K562 treated with DMSO at 1 percent for 24 hours (cell line): Measurements from ENCODE around the gene MRI1. TPM values are rescaled to one million over a fixed set of nuclear protein-coding genes. Genes with fewer than 3 reads are reported as not detected.

ENCODE experiments used
- total RNA-seq: library from RNA; unstranded; fragments of 300-600 nt; gene quantifications from 2 replicates; pipeline ENCODE4 v1.2.3, GENCODE V29; 2022; ENCODE audit warnings: low read depth; ENCODE audit not compliant: insufficient read depth

MRI1 gene
- 53.2 and 57.5 TPM in 2 replicates for total RNA-seq

DNA sequence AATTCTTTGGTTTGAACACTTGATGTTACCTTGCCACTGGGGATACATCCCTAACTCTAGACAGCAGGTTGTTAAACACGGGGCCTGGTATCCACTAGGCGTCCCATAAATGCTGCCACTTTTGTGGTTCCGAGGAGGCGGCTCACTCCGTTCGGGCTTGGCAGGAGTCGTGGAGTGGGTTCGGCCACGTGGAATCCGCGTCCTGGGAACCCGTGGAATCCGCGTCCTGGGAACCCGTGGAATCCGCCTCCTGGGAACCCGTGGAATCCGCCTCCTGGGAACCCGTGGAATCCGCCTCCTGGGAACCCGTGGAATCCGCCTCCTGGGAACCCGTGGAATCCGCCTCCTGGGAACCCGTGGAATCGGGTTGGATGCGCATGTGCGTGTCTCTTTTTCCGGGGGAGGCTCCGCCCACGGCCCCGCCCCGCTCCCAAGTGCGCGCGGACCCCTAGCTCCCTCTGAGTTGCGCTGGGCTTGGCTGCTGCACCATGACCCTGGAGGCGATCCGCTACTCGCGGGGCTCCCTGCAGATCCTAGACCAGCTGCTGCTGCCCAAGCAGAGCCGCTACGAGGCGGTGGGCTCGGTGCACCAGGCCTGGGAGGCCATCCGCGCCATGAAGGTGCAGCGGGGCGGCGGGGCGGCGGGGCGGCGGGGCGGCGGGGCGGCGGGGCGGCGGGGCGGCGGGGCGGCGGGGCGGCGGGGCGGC, at the start of gene MRI1:
MRI1 (plus strand) TSS at position 422 of the 707 bp plus-strand sequence; CDS start at position 489, 67 bp downstream.

DNA sequence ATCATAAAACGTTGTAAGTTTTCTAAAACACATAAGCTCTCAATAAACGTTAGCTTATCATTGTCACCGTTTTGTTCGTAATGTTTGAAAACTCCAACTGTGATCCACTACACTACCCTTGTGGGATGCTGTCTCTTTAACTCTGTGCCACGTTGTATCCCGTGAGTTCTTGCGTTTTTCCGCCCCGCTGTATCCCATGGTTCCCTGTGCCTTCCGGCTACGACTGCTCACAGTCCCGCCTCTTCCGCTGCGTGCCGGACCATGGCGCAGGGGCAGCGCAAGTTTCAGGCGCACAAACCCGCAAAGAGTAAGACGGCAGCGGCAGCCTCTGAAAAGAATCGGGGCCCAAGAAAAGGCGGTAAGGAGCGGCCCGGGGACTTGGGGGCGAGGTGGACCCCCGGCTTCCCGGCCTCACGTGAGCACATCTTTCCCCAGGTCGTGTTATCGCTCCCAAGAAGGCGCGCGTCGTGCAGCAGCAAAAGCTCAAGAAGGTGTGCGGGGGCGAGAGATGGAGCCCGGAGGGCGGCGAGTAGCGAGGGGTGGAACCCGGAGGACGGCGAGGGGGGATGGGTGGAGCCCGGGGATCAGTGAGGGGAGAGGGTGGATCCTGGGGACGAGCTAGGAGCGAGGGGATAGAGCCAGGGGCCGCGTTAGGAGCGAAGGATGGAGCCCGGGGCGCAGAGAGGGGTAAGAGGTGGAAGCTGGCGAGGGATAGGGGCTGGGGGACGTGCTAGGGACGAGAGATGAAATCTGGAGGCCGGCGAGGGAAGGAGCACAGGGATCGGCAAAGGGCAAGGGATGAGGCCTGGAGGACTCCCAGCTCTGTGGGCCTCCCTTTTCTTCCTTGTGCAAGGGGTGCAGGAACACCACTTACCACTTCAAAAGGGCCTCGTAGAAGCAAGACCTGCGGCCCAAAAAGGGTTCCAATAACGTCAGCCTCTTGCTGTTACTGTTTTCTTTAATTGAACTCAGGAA, 10.2 kb downstream of the MRI1 start, which contains the start of gene C19orf53:
C19orf53 (plus strand) TSS at position 240 of the 975 bp plus-strand sequence; CDS start at position 262, 22 bp downstream.

DNA sequence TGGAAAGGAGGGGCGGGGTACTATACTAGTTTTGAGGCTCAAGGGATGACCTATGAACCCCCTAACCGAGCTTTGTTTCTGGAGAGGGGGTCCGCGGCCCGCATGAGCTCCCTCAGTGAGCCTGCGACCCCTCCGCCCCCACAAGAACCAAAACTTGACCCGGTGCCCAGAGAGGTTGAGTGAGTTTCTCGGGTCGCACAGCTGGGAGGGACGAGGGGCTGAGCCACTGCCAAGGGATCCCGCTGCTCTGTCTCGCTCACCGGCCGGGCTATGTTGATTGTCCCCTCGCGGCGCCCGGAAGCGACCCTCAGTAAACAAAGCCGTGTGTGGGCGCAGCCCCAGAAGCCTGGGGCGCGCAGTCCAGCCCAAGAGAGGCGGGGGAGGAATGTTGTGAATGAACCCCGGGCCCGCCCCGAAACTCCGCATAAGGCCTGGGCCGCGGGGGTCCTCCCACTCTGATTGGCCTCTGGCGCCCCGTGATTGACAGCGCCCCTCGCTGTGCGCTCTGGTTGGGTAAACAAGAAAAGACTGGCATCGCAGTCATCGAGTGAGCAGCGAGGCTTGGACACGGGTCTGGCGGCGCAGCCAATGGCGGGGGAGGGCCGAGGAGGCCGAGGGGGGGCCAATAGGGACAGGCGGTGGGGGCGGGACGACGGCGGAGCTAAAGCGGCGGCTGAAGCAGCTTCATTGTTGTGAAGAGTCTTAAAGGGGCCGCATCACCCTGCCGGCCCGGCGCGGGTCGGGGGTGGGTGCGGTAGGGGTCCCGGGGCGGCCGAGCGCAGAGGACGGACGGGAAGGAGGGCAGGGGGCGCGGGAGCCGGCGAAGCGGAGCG, 30.7 kb downstream of the MRI1 start, which contains the start of gene ZSWIM4:
ZSWIM4 (plus strand) TSS at position 687 of the 833 bp plus-strand sequence. CDS start 206 bp downstream, outside the sequence.

Other genes starting within 250 kb of the MRI1 start
- gene C19orf53, start 9.9 kb downstream of the MRI1 start, total RNA-seq: 133 and 137 TPM in 2 replicates
- 21.0 and 21.5 TPM in 2 replicates for gene ZSWIM4, start 30.9 kb downstream of the MRI1 start, total RNA-seq
- gene NANOS3, start 112.6 kb downstream of the MRI1 start, total RNA-seq: not detected in 2 replicates
- 15.0 and 17.5 TPM in 2 replicates for gene BRME1, start 141.6 kb downstream of the MRI1 start, total RNA-seq
- 49.7 TPM in 2 replicates for gene CC2D1A, start 141.7 kb downstream of the MRI1 start, total RNA-seq
- gene PODNL1, start 173.9 kb downstream of the MRI1 start, total RNA-seq: 2.7 and 3.7 TPM in 2 replicates
- gene DCAF15, start 188.0 kb downstream of the MRI1 start, total RNA-seq: 73.7 and 80.9 TPM in 2 replicates
- 16.8 and 17.3 TPM in 2 replicates for gene RFX1, start 241.8 kb downstream of the MRI1 start, total RNA-seq